ENCODE results near the gene WDR38.
"Not testable (repeated sequence)": the region's sequence is repeated elsewhere in the genome, so short reads cannot be mapped to it uniquely, and the experiment has no call there.

Gene WDR38

GRCh38 chr9:124835026-124835557 lies 18.2 kb upstream of the WDR38 start:
- no peak for DNase-seq

- DNase-seq, result not testable (repeated sequence)
These were observed 15.1 kb upstream of the WDR38 start for GRCh38 chr9:124838132-124838531.

GRCh38 chr9:124838567-124839275 lies 14.5 kb upstream of the WDR38 start:
- not testable (repeated sequence) for DNase-seq

GRCh38 chr9:124839612-124840299 lies 13.5 kb upstream of the WDR38 start:
- no peak for DNase-seq

GRCh38 chr9:124840300-124840833 lies 12.9 kb upstream of the WDR38 start:
- DNase-seq, result no peak

GRCh38 chr9:124841075-124841821 lies 12.0 kb upstream of the WDR38 start:
- no peak for DNase-seq

- DNase-seq, result no peak
These were observed 9.7 kb upstream of the WDR38 start for GRCh38 chr9:124843456-124844034.

- DNase-seq, result no peak
These were observed 9.0 kb upstream of the WDR38 start for GRCh38 chr9:124844291-124844690.

GRCh38 chr9:124846467-124846866 lies 6.8 kb upstream of the WDR38 start:
- DNase-seq, result not testable (repeated sequence)

GRCh38 chr9:124846969-124847368 lies 6.3 kb upstream of the WDR38 start:
- no peak for DNase-seq

- DNase-seq, result no peak
These were observed 3.5 kb upstream of the WDR38 start for GRCh38 chr9:124849801-124850200.

GRCh38 chr9:124852121-124852828 lies 985 bp upstream of the WDR38 start:
- no peak for DNase-seq

GRCh38 chr9:124853605-124854143 lies 414 bp downstream of the WDR38 start:
- DNase-seq, result no peak

GRCh38 chr9:124854161-124854560 lies 901 bp downstream of the WDR38 start:
- no peak for DNase-seq

GRCh38 chr9:124854822-124855221 lies 1.6 kb downstream of the WDR38 start:
- no peak for DNase-seq

- no peak for DNase-seq
These were observed 2.3 kb downstream of the WDR38 start for GRCh38 chr9:124855566-124855943.

- DNase-seq, result no peak
These were observed 2.9 kb downstream of the WDR38 start for GRCh38 chr9:124855944-124856765.

GRCh38 chr9:124857533-124858162 lies 4.4 kb downstream of the WDR38 start:
- DNase-seq, result no peak

- no peak for DNase-seq
These were observed 5.2 kb downstream of the WDR38 start for GRCh38 chr9:124858330-124859046.

Measured in activated naive CD4-positive, alpha-beta T cell (primary cell).